ENCODE data around the gene ANKRD17.

DNA sequence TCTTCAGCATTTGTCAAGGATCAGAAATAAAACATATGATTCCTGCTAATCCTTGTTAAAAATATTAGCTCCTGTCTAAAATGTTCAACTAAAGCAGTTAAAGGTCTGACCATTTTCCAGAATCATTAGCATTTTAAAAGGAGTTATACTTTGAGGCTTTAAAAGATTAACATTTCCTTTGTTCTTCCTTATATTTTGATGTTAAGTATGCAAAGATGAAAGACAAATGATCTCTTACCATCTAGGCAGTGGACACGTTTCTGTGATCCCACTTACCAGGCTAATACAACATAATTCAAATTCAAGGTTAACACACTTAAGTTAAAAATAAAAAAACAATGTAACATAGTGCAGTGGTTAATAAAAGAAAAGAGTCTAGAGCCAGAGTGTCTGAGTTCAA is 127.3 kb downstream of the ANKRD17 start:
- no peak for TF ChIP-seq FOSL2 (IDR thresholded peaks at IDR 0.05; ENCODE audit: borderline replicate concordance, low read depth)
- TF ChIP-seq, protein P1, sequence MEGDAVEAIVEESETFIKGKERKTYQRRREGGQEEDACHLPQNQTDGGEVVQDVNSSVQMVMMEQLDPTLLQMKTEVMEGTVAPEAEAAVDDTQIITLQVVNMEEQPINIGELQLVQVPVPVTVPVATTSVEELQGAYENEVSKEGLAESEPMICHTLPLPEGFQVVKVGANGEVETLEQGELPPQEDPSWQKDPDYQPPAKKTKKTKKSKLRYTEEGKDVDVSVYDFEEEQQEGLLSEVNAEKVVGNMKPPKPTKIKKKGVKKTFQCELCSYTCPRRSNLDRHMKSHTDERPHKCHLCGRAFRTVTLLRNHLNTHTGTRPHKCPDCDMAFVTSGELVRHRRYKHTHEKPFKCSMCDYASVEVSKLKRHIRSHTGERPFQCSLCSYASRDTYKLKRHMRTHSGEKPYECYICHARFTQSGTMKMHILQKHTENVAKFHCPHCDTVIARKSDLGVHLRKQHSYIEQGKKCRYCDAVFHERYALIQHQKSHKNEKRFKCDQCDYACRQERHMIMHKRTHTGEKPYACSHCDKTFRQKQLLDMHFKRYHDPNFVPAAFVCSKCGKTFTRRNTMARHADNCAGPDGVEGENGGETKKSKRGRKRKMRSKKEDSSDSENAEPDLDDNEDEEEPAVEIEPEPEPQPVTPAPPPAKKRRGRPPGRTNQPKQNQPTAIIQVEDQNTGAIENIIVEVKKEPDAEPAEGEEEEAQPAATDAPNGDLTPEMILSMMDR (IDR thresholded peaks at IDR 0.05) = no peak
- no peak for TF ChIP-seq EP300 (IDR thresholded peaks at IDR 0.05; ENCODE audit: borderline replicate concordance in 1 of 2, low read depth in 1 of 2, low read length in 1 of 2)
- no peak for TF ChIP-seq YY1 (IDR thresholded peaks at IDR 0.05; ENCODE audit: low read depth)
- TF ChIP-seq, protein P2, sequence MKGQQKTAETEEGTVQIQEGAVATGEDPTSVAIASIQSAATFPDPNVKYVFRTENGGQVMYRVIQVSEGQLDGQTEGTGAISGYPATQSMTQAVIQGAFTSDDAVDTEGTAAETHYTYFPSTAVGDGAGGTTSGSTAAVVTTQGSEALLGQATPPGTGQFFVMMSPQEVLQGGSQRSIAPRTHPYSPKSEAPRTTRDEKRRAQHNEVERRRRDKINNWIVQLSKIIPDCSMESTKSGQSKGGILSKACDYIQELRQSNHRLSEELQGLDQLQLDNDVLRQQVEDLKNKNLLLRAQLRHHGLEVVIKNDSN (IDR thresholded peaks at IDR 0.05; ENCODE audit: borderline replicate concordance, low read depth) = no peak
- TF ChIP-seq MEF2A (IDR thresholded peaks at IDR 0.05; ENCODE audit: borderline replicate concordance, low read depth) = no peak

All from SK-N-SH (cell line).